K562 (cell line): ENCODE data around the gene VIM. TPM values are rescaled to one million over a fixed set of nuclear protein-coding genes. Genes with fewer than 3 reads are reported as not detected.

Experiments
- ARID3A ChIP-seq: IDR thresholded peaks from 2 replicates; pipeline ENCODE4 v1.6.1; 2012; ENCODE audit warnings: low read depth, low read length, improper control_type of control experiment, borderline replicate concordance
- BRF1 ChIP-seq: IDR thresholded peaks from 3 replicates; pipeline ENCODE4 v1.6.1; 2011; ENCODE audit warnings: borderline replicate concordance, mild to moderate bottlenecking; ENCODE audit not compliant: insufficient read length; ENCODE audit errors: extremely low read depth
- ESRRA ChIP-seq: fragments of 450-650 bp; IDR thresholded peaks from 2 replicates; pipeline ENCODE4 v1.6.1; 2014; ENCODE audit warnings: low read depth, mild to moderate bottlenecking, moderate library complexity, borderline replicate concordance
- FOXP1 ChIP-seq: sonication (generic); formaldehyde crosslinking; IDR thresholded peaks from 2 replicates; pipeline ENCODE4 v1.8.0; 2022; ENCODE audit warnings: mild to moderate bottlenecking, missing genetic modification reagents
- HDAC3 ChIP-seq: fragments of 450-650 bp; IDR thresholded peaks from 2 replicates; pipeline ENCODE4 v1.6.1; 2018; ENCODE audit warnings: borderline replicate concordance, mild to moderate bottlenecking, moderate library complexity; ENCODE audit not compliant: partially characterized antibody
- HNRNPH1 ChIP-seq: fragments of 200-400 bp; formaldehyde crosslinking; optimal IDR thresholded peaks from 2 replicates; pipeline ENCODE3; 2017; ENCODE audit warnings: low read depth, mild to moderate bottlenecking, low read length, moderate library complexity
- JUN ChIP-seq, 2 experiments: sonication (generic) in 1 of 2; formaldehyde crosslinking in 1 of 2; IDR thresholded peaks; 2 replicates each; pipeline versions ENCODE4 v1.6.1 to v1.8.0; 2012 to 2022; ENCODE audit warnings: borderline replicate concordance in 2 of 2, mild to moderate bottlenecking in 2 of 2, improper control_type of control experiment in 1 of 2, low read depth in 1 of 2, low read length in 1 of 2, missing genetic modification reagents in 1 of 2
- KDM4B ChIP-seq, 2 experiments: fragments of 450-650 bp in 1 of 2; sonication (generic) in 1 of 2; IDR thresholded peaks; 2 replicates each; pipeline ENCODE4 v1.6.1; 2016 to 2017; ENCODE audit warnings: borderline replicate concordance in 2 of 2, antibody characterized with exemption in 1 of 2, low read depth in 1 of 2, mild to moderate bottlenecking in 1 of 2
- MNT ChIP-seq, 2 experiments: fragments of 450-650 bp; conservative IDR thresholded peaks; 2 replicates each; pipeline ENCODE4 v1.6.1; 2017; ENCODE audit warnings: mild to moderate bottlenecking in 2 of 2, moderate library complexity in 2 of 2
- MTA1 ChIP-seq: fragments of 450-650 bp; IDR thresholded peaks from 2 replicates; pipeline ENCODE4 v1.6.1; 2017; ENCODE audit warnings: borderline replicate concordance
- NCOR1 ChIP-seq: fragments of 450-650 bp; IDR thresholded peaks from 2 replicates; pipeline ENCODE4 v1.6.1; 2016; ENCODE audit warnings: mild to moderate bottlenecking, moderate library complexity
- PKNOX1 ChIP-seq: fragments of 450-650 bp; IDR thresholded peaks from 2 replicates; pipeline ENCODE4 v1.6.1; 2016
- POLR2G ChIP-seq: fragments of 200-400 bp; formaldehyde crosslinking; IDR thresholded peaks from 2 replicates; pipeline ENCODE4 v1.6.1; 2017; ENCODE audit warnings: low read depth, mild to moderate bottlenecking, antibody characterized with exemption, low read length, moderate library complexity
- RCOR1 ChIP-seq, 2 experiments: IDR thresholded peaks; 2 replicates each; pipeline ENCODE4 v1.6.1; 2012; ENCODE audit warnings: low read depth in 2 of 2, low read length in 2 of 2, borderline replicate concordance in 1 of 2, improper control_type of control experiment in 1 of 2
- SRF ChIP-seq, 2 experiments: fragments of 250-450, 450-650 bp in 1 of 2; sonication (Bioruptor Pico) in 1 of 2; sonication (generic) in 1 of 2; formaldehyde crosslinking; IDR thresholded peaks; 2 replicates each; pipeline versions ENCODE4 v1.5.0 to v1.5.1; 2020 to 2022; ENCODE audit warnings: mild to moderate bottlenecking in 1 of 2, missing genetic modification reagents in 1 of 2
- TBL1XR1 ChIP-seq, 2 experiments: IDR thresholded peaks; 2 replicates each; pipeline ENCODE4 v1.6.1; 2012; ENCODE audit warnings: improper control_type of control experiment in 2 of 2, low read length in 2 of 2, mild to moderate bottlenecking in 1 of 2
- TEAD4 ChIP-seq, 2 experiments: sonication (generic) in 1 of 2; formaldehyde crosslinking in 1 of 2; IDR thresholded peaks; 2 replicates each; pipeline versions ENCODE4 v1.6.1 to v1.8.0; 2012 to 2022; ENCODE audit warnings: borderline replicate concordance in 1 of 2, inconsistent platforms in 1 of 2, low read length in 1 of 2, mild to moderate bottlenecking in 1 of 2, missing genetic modification reagents in 1 of 2
- ZNF174 ChIP-seq: fragments of 250-450 bp; sonication (Bioruptor Pico); IDR thresholded peaks from 2 replicates; pipeline ENCODE4 v1.4.0; 2020; ENCODE audit warnings: mild to moderate bottlenecking
- ZNF280B ChIP-seq: fragments of 250-450 bp; sonication (Bioruptor Pico); IDR thresholded peaks from 2 replicates; pipeline ENCODE4 v1.5.1; 2021; ENCODE audit warnings: mild to moderate bottlenecking
- ZNF707 ChIP-seq: fragments of 250-450 bp; sonication (Bioruptor Pico); conservative IDR thresholded peaks from 2 replicates; pipeline ENCODE4 v1.8.0; 2022; ENCODE audit warnings: inconsistent platforms, mild to moderate bottlenecking, moderate library complexity
- polyA plus RNA-seq, 8 experiments: library from polyadenylated mRNA; depleted of rRNA in 4 of 8; stranded (reverse) in 5 of 8; unstranded in 3 of 8; fragments of >200 nt; fragmentation: Nextera tagmentation in 2 of 8; fragmentation: Illumina TruSeq in 1 of 8; extraction: Ambion mirVana in 2 of 8; extraction: Trizol in 1 of 8; gene quantifications; 2 replicates each; pipeline versions ENCODE4 v1.2.1 to v1.2.3, GENCODE V29; 2011 to 2014; ENCODE audit warnings: inconsistent platforms in 1 of 8, missing spikeins in 1 of 8
- total RNA-seq, 7 experiments: library from RNA; depleted of rRNA in 6 of 7; stranded (reverse); fragments of >200 nt in 6 of 7; fragmentation: Illumina TruSeq in 2 of 7; extraction: Trizol in 2 of 7; gene quantifications; 2 replicates each; pipeline versions ENCODE4 v1.2.1 to v1.2.3, GENCODE V29; 2011 to 2021; ENCODE audit warnings: low replicate concordance in 1 of 7

The VIM gene
- total and polyA plus RNA-seq, 9 of the 15 experiments (the other 6 are each of a cell fraction or from before 2014, with no cell fraction given): 86.0 to 621 (median 383) TPM

- TF ChIP-seq ARID3A (0 out of 2 replicates have a peak, but pooled peaks have one; percentile 8), HNRNPH1 (no peak), PKNOX1 (no peak), FOXP1 (CRISPR knock-in tag) (no peak), POLR2G (no peak), ZNF174 (no peak), HDAC3 (no peak), RCOR1 (IDR thresholded peaks at IDR 0.05; ENCODE audit: borderline replicate concordance in 1 of 2, low read depth in 2 of 2, low read length in 2 of 2) (peak in 1 of 2 experiments; percentile 92; a peak in 2 of 4 replicates), SRF (CRISPR knock-in tag; IDR thresholded peaks at IDR 0.05) (no peak), ZNF280B (CRISPR knock-in tag) (no peak), KDM4B (IDR thresholded peaks at IDR 0.05; ENCODE audit: borderline replicate concordance in 2 of 2, low read depth in 1 of 2) (no peak), TBL1XR1 (IDR thresholded peaks at IDR 0.05; ENCODE audit: low read length in 2 of 2) (peak in 1 of 2 experiments; percentile 34; a peak in 1 of 4 replicates), BRF1 (no peak), TEAD4 (IDR thresholded peaks at IDR 0.05; ENCODE audit: low read length) (peak; percentile 79), TEAD4 (CRISPR knock-in tag; IDR thresholded peaks at IDR 0.05; ENCODE audit: borderline replicate concordance) (no peak), ZNF707 (CRISPR knock-in tag) (no peak), MNT (conservative IDR thresholded peaks at IDR 0.05) (peak; percentile 66 to 72), MTA1 (0 out of 2 replicates have a peak, but pooled peaks have one; percentile 46), ESRRA (peak; percentile 98), NCOR1 (peak; percentile 60), JUN (IDR thresholded peaks at IDR 0.05; ENCODE audit: borderline replicate concordance, low read depth, low read length) (0 out of 2 replicates have a peak, but pooled peaks have one; percentile 17), JUN (CRISPR knock-in tag; IDR thresholded peaks at IDR 0.05; ENCODE audit: borderline replicate concordance) (no peak)
Observed at GRCh38 chr10:17203416-17203815, 24.6 kb upstream of the VIM start (continued).
